ENCODE data around the gene SLIT3.

SLIT3 gene

GRCh38 chr5:168931638-168932345 lies 369.1 kb downstream of the SLIT3 start (continued):
- TF ChIP-seq ZNF292 (tag by site-specific recombination; IDR thresholded peaks at IDR 0.05; ENCODE audit: borderline replicate concordance, low read depth) (no peak), ZBTB21 (tag by site-specific recombination; IDR thresholded peaks at IDR 0.05) (no peak), ZBTB11 (tag by site-specific recombination; conservative IDR thresholded peaks at IDR 0.05; ENCODE audit: low read depth) (no peak), INSM2 (tag by site-specific recombination; IDR thresholded peaks at IDR 0.05) (no peak), ZNF121 (tag by site-specific recombination; IDR thresholded peaks at IDR 0.05) (no peak), ZNF112 (tag by site-specific recombination; IDR thresholded peaks at IDR 0.05) (no peak), REPIN1 (tag by site-specific recombination; IDR thresholded peaks at IDR 0.05; ENCODE audit: low read depth) (no peak), SALL2 (tag by site-specific recombination; IDR thresholded peaks at IDR 0.05; ENCODE audit: borderline replicate concordance) (no peak), EGR2 (tag by site-specific recombination; IDR thresholded peaks at IDR 0.05; ENCODE audit: low read depth) (peak; percentile 49; the same call in 1 of the 2 replicates), ZFHX2 (tag by site-specific recombination; conservative IDR thresholded peaks at IDR 0.05) (peak; percentile 64), KLF17 (tag by site-specific recombination; IDR thresholded peaks at IDR 0.05) (0 out of 2 replicates have a peak, but pooled peaks have one; percentile 24), HOXD13 (CRISPR knock-in tag; IDR thresholded peaks at IDR 0.05; ENCODE audit: borderline replicate concordance) (no peak), KLF8 (tag by site-specific recombination; IDR thresholded peaks at IDR 0.05) (no peak)

- ChIA-PET POLR2A (interaction anchor here (0.8 kb wide), 1 partner anchor 9 kb away, joined by 3 read pairs; no protein-coding TSS in a partner anchor), CTCF (interaction anchor here (0.7 to 1.4 kb wide), 5 partner anchors 9 to 18 kb away, joined by 3 to 7 read pairs (median 4); no protein-coding TSS in a partner anchor)
- Histone ChIP-seq H3K27ac (ENCODE audit: extremely low read depth, low read depth, low read length) (no peak overlapping the region), H3K4me1 (ENCODE audit: control insufficient read depth, insufficient read depth, low read length) (0 out of 2 replicates have a peak, but pooled peaks cover 3% of the 10 kb centered on the region), H3K9me3 (ENCODE audit: control insufficient read depth, insufficient read depth, low read depth, low read length) (no peaks in the 10 kb centered on the region), H3K4me3 (ENCODE audit: low read depth, low read length) (no peak overlapping the region), H3K36me3 (ENCODE audit: control insufficient read depth in 2 of 2, insufficient read depth in 1 of 2, low read length in 2 of 2) (no peaks in the 10 kb centered on the region)
- no peak for TF ChIP-seq ZNF274 (IDR thresholded peaks at IDR 0.05; ENCODE audit: low read length)
- no peak for TF ChIP-seq ZNF274 (tag by site-specific recombination; IDR thresholded peaks at IDR 0.05; ENCODE audit: borderline replicate concordance)
- no peak for TF ChIP-seq ZNF514 (tag by site-specific recombination; IDR thresholded peaks at IDR 0.05)
- no peak for TF ChIP-seq ZNF175 (tag by site-specific recombination; IDR thresholded peaks at IDR 0.05)
- no peak for TF ChIP-seq ZNF529 (tag by site-specific recombination; IDR thresholded peaks at IDR 0.05; ENCODE audit: insufficient replicate concordance)
- TF ChIP-seq ZNF174 (tag by site-specific recombination; IDR thresholded peaks at IDR 0.05) = no peak
- no peak for TF ChIP-seq HOXA7 (CRISPR knock-in tag; IDR thresholded peaks at IDR 0.05; ENCODE audit: borderline replicate concordance)
- TF ChIP-seq ZNF701 (tag by site-specific recombination; IDR thresholded peaks at IDR 0.05) = no peak
- no peak for TF ChIP-seq ZNF133 (tag by site-specific recombination; IDR thresholded peaks at IDR 0.05)
- TF ChIP-seq ZNF18 (tag by site-specific recombination; IDR thresholded peaks at IDR 0.05) = no peak
- no peak for TF ChIP-seq SP2 (tag by site-specific recombination; IDR thresholded peaks at IDR 0.05)
- TF ChIP-seq ZSCAN5A (tag by site-specific recombination; IDR thresholded peaks at IDR 0.05) = no peak
- no peak for TF ChIP-seq ZSCAN16 (tag by site-specific recombination; IDR thresholded peaks at IDR 0.05)
- TF ChIP-seq ZNF530 (tag by site-specific recombination; IDR thresholded peaks at IDR 0.05; ENCODE audit: low read depth) = no peak
Observed at GRCh38 chr5:168929656-168930055, 371.3 kb downstream of the SLIT3 start.
